ENCODE measurements around the gene ZDHHC14.

GRCh38 chr6:157682856-157683481, 302.0 kb downstream of the ZDHHC14 start:
- no peak for TF ChIP-seq POLR2AphosphoS5 (IDR thresholded peaks at IDR 0.05)
- TF ChIP-seq CTCF (IDR thresholded peaks at IDR 0.05), result no peak

Data from prostate gland (tissue), 2 donors.